ENCODE data around the gene HDAC5.

DNA sequence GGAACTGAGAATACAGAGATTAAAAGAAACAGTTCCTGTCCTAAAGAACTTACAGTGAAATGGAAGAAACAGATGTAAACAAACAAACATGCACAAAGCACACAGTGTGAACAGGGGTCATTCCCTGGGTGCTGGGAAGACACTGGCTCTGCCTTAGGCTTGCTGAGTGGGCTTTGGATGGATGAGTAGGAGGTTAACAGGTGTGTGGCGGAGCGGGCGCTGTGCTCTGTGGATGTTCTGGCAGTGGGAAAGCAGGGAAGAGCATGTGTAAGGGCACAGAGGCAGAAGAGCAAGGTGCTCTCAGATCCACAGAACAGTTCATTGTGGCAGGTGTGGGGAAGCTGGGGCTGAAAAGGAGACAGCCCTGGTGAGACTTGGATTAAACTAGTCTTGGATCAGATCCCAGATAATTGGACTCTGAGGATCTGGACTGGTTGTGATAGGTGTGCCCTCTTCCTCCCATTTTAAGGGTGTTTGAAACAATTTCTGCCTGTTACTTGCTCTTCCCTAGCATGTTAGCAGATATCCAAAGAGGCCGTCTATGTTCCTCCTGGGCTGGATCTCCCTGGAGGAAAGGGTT lies 26.4 kb upstream of the HDAC5 start:
- TF ChIP-seq EZH2 (IDR thresholded peaks at IDR 0.05; ENCODE audit: borderline replicate concordance, low read depth, low read length, severe bottlenecking), result no peak
- no peak for TF ChIP-seq CTCF (IDR thresholded peaks at IDR 0.05; ENCODE audit: borderline replicate concordance, extremely low read depth, low read length, poor library complexity, severe bottlenecking)

Measured in DND-41 (cell line).